Suppressor macrophage (primary cell): ENCODE results near the gene CLHC1.

Source experiments
- DNase-seq, 4 experiments: peaks; one replicate each; pipeline ENCODE4 v3.0.0-alpha.2; 2020 to 2022

CLHC1 gene

DNA sequence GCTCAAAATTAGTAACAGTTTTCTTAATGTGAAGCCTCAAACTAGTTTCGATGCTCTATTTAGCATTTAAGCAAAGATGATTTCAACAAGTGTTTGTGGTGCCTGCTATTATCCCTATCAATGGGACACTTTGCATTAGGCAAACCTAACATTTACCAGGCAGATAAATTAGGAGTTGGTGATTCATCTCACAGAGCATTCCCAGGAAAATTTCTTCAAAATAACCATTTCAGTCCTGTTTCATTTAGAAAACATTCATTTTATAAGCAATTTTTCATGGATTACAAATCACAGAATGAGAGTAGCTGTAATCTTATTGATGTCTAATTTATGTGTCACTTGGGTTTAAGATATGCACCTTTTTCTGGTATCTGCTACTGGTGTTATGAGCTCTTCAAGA, 62.7 kb downstream of the CLHC1 start:
- no peak for DNase-seq

DNA sequence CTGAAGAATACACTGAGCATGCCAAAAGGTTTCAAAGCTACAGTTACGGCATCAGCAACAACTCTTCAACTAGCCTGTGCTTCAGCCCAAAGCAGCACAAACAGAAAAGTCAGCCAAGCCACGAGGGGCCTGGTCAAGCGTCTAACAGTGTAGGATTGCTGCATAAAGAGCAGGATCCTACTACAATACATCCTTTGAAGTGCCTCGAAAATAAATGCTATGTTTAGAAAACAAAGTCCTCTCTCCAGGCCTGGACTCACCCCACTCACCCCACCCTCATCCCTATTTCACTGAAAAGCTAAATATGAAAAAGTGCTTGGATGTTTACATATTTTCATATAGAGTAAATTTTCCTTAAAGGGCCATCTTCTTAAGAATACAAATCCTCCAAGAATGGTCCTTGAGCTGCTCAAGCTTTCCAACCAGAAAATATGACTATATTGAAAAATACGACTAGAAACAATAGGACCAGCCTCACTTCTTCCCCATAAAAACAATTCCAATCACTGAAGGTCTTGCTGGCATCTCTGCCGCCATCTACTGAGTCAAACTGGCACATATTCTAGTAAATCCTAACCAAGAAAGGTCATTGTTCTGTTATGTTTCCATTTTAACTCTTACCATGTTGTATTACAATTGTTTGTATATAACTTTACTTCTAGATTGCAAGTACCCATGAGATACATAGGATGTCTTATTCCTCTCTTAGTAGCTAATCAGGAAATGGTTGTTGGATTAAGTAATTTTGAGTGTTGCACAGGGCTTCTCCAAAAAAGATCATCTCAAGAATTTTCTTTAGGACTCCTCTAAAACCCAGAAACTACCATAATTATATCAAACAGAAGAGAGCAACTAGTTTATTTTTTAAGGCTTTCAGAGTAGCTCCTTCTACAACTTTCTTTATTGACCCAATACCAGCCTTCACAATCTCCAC, 63.6 kb downstream of the CLHC1 start:
- peak; percentile 66 to 86 (median 78) for DNase-seq

DNA sequence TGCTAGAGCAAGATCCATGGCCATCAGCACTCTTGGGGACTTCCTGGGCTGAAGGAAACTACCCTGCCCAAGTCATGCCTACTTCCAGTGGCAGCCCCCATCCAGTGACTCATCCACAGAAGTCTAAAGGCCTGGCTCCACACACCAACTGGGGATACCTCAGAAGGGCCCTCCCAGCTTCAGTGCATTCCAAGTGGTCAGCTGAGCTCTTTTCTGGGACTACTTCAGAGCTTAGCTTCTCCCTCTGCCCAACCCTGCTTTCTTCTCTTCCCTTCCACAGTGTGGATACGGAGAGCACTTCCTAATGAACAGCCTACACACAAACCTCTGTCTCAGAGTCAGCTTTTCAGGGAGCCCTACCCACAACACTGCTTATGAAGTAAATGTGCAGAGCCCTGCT, 66.5 kb downstream of the CLHC1 start:
- DNase-seq = peak; percentile 52 to 77 (median 70)

DNA sequence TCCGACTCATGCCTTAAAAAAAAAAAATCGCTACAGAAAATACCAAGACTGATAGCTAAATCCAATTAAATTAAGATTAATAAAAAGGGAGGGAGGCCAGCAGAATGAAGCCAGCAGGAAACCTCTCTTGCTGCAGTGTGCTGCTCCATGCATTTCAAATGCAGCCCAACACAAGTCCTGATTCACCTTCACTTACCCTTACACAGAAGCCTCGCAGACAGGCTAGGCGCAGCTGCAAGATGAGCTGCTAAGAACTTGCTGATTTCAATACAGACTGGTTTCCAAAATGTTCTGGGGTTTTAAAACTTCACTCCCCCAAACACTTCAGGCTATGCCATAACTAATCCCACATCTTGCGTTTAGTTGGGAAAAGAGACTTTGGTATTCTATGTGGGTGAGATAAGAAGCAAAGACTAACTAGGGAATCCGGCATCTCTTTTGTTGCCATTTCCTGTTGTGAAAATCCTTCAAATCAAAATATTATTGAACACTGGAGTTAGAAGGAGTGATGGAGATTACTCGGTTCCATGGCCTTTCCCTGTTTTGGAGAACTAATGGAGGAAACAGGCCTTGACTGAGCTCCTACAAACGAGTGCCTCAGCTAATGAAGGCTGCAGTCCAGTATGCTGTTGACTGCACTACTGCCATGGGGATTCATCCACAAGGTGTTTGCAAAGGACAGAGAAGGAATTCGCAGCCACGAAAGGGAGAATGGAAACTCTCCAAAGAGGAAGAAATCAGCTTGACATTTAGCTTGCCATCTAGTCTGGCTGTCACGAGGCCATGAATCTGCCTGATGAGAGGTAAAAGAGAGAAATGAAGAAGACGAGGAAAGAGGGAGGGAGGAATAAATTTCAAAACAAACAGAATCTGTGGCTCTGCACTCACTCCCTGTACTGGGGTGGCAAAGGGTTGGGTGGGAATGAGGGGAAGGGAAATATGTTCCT, 67.3 kb downstream of the CLHC1 start:
- peak in 3 of 4 experiments; percentile 39 to 52 (median 42) for DNase-seq

DNA sequence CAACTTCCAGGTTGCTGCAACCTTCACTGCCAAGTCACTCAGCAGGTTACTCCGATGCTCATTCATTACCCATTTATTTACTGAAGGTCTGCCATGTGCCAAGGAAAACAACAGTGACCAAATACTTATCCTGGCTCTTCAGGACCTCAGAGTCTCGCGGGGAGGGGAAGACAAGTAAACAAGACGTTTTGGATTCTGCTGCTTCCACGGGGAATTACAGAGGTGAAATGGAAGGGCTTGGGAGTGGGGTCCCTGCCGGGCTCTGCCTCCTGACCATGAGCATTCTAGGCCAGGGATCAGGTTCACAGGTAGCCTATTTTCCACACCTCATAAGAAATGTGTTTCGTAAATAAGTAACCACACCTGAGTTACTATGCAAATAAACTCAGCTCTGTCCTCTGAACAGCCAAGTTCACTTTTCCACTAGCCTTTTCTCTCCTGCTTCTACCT, 68.1 kb downstream of the CLHC1 start:
- DNase-seq = no peak

DNA sequence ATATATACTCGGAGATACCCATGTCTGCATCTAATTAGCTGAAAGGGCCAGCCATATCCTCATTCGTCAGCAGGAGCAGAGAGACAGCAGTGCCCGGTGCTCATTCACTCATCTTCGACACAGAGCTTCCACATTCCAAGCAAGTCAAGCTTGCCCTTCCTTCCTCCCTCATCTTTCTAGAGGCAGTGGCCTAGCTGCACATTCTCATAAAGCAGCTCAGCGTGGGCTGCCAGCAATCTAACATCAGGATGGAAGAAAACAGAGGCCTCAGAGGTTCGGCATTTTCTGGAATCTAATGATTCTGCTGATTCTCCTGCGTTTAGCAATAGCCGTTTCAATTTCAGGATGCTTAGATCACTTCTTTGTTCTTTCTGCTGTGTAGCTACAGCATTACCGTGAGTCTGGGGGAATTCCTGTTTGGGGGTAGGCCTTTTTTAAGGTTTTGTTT, 68.8 kb downstream of the CLHC1 start:
- DNase-seq = peak in 1 of 4 experiments; percentile 17

DNA sequence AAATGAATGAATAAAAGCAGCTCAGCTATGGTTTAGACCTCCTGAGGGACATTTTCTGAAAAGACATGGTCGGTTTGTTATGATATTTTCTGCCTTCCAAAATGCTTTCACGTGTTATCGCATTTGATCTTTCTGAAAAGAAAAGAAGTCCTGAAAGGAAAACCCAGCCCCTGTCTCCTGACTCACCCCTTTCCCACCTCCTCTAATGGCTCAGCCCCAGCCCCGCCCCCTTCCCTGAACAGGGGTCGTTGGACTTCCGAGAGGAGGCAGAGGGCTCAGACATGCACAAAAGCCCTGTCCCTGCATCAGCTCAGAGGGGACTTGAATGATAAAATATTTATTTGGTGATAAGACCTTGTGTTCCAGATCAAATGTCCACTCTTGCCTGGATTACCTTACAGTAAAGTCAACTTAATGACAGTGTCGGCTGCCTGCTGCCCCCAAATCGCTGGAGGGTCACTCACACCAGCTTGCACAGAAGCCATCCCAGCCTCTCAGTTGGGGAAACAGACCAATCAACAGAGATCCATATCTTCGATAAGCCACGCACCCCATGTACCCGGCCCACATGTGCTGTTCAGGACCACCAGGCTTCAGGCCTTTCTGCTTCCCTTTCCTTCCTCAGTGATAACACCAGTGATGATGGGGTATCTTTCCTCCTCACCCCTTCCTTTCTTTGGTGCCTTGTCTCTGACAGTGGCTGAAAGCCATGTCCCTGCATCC, 69.6 kb downstream of the CLHC1 start:
- no peak for DNase-seq

DNA sequence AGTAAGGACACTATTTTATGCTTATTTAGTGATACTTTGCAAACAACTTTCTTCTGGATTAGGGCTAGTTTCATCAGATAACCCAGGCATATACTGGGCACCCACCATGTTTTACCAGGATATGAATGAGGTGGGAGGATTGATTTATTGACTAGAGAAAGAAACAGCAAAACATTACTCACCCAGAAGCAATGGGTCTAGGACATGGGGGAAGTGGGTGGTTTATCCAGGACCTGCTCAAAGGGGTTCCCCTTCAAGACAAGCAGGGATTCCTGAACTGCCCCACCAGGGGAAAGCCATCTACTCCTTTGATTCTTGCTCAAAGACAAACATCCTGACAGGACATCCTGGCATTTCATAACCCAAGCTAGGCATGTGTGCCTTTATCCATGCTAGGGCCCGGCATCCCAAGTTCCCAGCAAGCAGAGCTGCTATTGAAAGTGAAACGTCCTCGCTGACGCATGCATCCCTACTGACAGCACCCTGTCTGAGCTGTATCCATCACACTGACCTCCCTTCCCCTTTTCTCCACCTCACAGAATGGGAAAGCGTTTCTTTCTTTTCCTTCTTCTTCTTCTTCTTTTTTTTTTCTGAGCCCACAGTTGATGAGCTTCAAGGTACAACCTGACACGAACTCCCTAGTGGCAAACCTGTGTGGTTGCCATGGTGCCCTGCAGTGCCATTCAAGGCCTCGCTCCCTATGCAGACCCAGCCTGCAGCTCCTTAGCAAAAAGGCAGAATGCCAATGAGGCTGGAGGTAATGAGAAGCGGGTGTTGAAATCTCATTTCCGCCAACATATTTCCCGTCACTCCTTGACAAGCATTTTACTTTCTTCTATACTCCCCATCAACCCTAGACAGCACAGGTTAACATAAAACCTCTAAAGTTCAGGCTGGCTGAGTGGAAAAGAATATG, 70.5 kb downstream of the CLHC1 start:
- peak; percentile 63 to 78 (median 74) for DNase-seq

DNA sequence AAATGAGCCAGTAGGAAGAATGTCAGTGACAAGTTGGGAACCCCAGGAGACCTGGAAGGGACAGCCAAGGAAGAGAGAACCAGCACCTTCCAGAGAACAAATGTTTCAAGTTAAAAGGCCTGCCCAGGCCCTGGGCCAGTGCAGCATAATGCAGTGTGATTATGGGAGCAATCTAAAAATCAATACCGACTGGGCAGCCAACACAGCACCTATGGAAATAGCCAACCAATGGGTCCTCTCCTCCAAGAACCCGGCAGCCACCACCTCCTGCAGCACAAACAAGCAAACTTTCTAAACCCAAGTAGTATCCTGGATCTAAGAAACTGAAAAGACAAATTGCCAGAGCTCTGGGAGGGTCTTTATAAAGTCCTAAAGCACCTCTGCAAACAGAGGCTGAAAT, 71.7 kb downstream of the CLHC1 start:
- no peak for DNase-seq

DNA sequence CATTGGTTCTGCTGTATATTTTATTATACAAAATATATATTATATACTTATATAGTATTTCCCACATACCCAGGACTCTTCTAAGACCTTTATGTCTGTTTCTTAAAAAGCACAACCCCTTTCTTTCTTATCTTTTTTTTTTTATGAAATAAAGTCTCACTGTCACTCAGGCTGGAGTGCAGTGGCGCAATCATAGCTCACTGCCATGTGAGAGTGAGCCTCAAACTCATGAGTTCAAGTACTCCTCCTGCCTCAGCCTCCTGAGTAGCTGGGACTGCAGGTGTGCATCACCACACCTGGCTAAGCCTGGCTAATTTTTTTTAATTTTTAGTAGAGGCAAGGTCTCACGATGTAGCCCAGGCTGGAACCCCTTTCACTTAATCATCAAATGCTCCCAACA, 72.3 kb downstream of the CLHC1 start:
- DNase-seq = no peak

DNA sequence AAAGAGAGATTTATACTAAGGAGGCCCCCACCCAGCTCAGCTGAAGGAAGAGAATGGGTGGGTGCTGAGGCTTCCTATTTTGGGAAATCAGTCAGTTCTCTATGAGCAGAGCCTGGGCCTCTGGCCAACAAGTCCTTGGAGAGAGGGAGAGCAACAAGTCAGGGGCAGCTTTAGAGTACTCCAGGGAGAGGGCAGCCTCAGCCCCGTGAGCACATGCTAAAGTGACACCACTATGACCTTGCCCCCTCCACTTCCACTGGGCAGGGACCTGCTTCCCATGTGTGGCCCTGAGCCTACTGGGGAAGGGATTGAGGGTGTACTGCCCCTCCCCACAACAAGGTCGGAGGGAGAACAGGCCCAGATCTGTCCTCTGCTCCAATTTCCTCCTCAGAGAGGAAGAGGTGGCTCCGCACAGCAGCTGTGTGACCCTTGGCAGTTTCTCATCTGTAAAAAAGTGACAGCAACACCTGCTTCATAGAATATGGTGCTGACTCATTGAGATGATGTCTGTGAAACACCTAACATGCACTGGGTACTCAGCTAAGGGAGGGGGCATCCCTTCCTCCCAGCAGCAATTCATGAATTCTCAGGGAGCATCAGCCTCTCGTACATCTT, 72.9 kb downstream of the CLHC1 start:
- peak in 3 of 4 experiments; percentile 42 to 56 (median 52) for DNase-seq

DNA sequence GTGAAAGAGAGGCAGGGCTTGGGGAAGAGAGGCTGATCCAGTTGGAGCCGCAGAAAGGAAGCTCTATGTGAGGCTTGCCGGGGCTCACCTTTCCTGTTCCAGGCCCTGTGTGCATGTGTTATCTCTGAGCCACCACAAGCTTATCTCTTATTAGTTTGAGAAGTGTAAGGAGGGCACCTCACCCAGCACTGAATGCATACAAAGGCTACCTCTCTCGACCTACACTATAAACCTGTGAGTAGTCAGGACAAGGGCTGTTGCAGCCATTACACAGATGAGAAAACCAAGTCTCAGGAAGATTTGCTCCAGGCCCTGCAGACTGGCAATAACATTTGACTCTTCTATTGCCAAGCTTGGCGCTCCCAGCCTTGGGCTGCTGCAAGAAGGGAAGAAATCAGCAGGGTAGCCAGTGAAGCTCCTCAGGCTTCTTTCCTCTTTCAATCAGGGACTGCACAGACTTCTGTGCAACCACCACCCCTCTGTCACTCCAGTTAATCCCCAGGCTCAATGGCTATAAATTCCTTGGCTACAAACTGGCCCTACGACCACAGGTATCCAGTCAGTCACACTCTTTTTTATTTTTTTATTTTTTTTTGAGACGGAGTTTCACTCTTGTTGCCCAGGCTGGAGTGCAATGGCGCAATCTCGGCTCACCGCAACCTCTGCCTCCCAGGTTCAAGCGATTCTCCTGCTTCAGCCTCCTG, 73.8 kb downstream of the CLHC1 start:
- DNase-seq = peak in 2 of 4 experiments; percentile 23 to 24

DNA sequence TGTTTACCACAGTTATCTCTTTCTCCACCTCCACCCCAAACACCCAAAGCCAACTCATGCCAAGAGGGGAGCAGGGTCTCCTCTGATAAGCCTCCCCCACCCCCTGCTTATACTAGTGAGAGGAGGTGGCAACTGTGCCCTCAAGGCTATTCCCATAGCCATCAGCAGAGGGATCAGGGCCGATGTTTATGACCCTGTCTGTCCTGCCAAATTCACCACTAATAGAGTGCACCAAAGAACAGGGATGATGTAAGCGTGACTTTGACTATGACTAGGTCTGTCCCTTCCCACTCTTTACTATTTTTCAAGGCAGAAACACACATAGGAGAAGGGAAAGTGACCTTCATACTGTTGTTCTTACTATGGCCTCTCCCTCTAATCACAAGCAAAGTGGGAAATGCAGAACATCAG, 74.6 kb downstream of the CLHC1 start:
- peak in 3 of 4 experiments; percentile 38 to 77 (median 69) for DNase-seq

DNA sequence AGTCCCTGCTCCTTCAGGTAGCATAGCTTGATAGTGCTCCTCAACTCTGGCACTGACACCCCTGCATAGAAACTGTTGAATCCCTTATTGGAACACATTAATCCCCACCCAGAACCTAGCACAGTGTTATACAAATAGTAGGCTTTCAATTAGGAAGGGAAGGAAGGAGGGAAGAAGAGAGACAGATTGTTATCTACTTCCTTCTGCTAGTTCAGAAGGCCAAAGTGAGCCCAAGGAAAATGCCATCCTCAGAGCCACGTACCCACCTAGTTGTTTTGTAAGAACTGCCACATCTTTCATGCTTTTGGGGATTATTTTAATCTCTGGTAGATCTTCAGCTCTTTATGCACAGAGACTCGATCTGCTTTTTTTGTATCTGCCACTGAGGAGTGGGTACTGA, 75.1 kb downstream of the CLHC1 start:
- DNase-seq = no peak

DNA sequence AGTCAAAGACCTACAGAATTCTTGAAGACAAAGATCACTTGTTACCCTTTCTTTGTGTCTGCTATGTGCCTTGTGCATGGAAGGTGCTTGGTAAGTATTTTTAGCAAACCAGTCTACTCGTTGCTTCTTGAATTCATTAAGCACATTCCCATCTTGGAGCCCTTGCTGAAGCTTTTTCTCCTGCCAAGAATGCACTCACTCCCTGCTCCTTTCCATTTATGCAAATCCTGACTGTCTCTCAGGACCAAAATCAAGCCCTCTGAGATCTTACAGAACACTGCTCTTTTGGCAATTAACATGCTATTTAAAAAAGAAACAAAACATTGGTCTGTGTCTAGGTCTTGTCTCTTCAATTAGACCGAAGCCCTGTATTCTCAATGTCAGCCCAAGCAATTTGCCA, 75.8 kb downstream of the CLHC1 start:
- DNase-seq = no peak

DNA sequence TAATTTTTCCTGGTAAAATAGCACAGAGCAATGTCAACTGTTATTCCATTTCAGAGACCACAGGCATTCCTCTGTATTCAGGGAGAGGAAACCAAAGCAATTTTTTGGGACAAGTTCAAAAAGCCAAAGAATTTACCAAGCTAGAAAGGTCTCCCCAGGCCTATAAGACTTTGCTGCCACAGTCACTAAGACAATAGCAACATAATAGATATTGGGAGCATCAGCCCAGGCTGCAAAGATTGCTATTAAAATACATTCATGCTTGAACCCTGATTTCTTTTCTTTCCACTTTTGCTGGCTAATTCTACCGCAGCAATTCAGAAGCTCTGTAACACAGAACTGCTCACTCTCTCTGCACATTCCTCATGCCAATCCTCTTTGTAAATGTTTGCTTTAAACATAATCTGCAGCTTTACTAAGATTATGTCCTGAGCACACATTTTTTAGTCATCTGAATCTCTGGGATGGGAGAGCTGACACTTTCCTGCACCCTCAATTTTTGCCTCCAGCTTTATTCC, 76.3 kb downstream of the CLHC1 start:
- DNase-seq = no peak

DNA sequence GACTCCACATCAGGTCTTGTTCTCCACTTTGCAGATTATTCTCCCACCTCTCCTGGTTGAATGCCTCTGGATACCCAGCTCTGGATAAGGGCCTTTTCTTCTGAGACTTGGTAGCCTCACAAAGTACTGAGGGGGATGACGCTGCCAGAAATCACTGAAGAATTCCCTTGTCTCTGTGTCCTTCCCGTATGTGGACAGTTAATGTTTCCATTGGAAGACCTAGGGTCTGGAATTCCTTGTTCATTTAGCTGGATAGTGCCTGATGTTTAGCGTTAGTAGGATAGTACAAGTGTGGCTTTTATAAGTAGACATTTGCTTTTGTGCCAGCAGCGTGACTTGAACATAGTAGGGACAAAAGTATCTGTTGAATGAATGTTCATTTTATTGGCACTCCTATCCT, 76.9 kb downstream of the CLHC1 start:
- DNase-seq = no peak

DNA sequence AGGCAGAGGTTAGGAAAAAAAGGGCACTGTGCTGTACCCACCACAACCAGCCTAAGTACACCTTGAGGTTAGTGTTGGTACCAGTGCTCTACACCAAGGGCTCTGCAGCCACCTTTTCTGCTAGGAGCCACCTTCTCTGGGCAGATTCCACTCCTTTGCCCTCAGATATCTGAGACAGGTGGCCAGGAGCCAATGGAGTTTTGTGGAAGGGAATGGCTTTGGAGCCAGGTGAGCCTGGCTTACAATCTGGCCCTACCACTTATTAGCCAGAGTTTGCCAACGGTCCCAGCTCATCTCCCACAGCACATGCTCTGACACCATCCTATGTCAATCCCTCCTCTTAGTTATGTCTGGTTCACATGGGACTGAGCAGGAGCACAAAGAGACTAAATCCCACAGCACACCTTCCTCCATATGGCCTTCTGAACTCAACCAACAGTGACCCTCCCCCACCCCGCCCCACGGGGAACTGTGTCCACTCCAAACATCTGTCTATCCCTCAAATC, 77.5 kb downstream of the CLHC1 start:
- no peak for DNase-seq

DNA sequence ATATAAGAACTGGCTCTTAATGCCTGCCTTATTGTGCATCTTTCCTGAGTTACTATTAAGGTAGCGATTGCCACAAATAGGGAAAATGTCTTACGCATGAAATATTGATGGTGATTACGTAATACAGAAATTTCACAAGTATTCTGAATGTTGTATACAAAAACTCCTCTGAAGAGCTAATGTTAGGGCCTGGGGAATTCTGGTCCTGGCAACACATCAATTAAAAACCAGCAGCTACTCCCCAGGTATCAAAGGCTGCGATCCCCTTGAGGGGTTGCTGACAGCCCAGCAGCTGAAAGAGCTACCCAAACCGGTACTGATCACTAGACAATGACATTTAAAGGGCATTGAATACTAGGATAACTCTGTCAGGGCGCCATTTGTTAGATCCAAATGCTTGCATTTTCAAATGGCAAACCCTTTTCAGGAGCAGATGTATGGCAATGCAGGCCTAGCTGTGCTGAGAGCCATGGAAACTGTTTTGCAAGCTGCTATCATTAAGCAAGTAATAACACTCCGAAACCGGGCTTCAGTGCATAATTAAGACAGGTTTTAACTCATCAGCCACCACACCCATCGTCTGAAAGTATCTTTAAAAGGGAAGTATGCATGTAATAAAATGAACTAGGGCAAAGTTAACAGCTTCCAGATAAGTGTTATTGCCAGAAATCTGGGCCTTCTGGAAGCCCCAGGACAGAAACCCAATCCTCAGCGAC, 78.4 kb downstream of the CLHC1 start:
- DNase-seq = peak in 1 of 4 experiments; percentile 56
